HUES64 (cell line): ENCODE measurements around the gene SLIT1.

Source experiments
- H3K27ac ChIP-seq: 2 replicates; pipeline ENCODE4 v1.7.0; 2013; ENCODE audit warnings: low read depth, low read length, inconsistent platforms
- H3K27me3 ChIP-seq: 2 replicates; pipeline ENCODE4 v1.6.1; 2013; ENCODE audit warnings: mild to moderate bottlenecking, low read length; ENCODE audit not compliant: insufficient read depth
- H3K36me3 ChIP-seq: 2 replicates; pipeline ENCODE4 v1.6.1; 2013; ENCODE audit warnings: mild to moderate bottlenecking, low read length; ENCODE audit not compliant: insufficient read depth
- H3K4me1 ChIP-seq: 2 replicates; pipeline ENCODE4 v1.6.1; 2013; ENCODE audit warnings: mild to moderate bottlenecking, low read length, moderate library complexity; ENCODE audit not compliant: insufficient read depth
- H3K4me3 ChIP-seq: 2 replicates; pipeline ENCODE4 v1.5.1; 2013; ENCODE audit warnings: mild to moderate bottlenecking, low read length, moderate library complexity
- H3K9ac ChIP-seq: 2 replicates; pipeline ENCODE4 v1.6.1; 2013; ENCODE audit warnings: mild to moderate bottlenecking, low read depth, low read length
- H3K9me3 ChIP-seq: 2 replicates; pipeline ENCODE4 v1.6.1; 2013; ENCODE audit warnings: low read depth, low read length; ENCODE audit not compliant: insufficient read depth
- WGBS: fragments of 150-250, 120-280 bp; methylation state at CpG from one replicate; pipeline ENCODE4 v1.1.7; 2013; ENCODE audit warnings: missing lambda C conversion rate; 5-methylcytosine and 5-hydroxymethylcytosine counted together

The SLIT1 gene

DNA sequence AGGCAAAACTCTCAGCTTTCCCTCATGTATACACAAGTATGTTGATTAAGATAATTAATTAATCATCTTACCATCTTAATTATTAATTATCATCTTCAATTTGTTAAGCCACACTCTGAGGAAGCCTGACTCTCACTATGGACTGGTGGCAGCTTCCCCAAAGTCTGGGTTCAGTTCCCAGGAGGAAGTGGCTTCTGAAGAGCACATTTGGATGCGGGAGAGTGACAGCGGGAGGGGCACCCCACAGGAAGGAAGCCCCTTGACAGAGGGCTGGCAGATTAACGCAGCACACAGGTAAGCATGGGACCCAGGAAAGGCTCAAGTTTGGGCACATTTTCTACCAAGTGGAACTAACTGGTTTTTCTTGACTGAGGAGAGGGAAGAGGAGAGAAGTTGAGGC, 13.4 kb upstream of the SLIT1 start:
- WGBS, result 70% methylated on average over 3 of the region's 3 CpGs
- Histone ChIP-seq H3K27ac (no peak overlapping the region), H3K9me3 (no peaks in the 10 kb centered on the region), H3K4me1 (0 out of 2 replicates have a peak, but pooled peaks cover 10% of the 10 kb centered on the region), H3K4me3 (no peak overlapping the region), H3K36me3 (no peaks in the 10 kb centered on the region), H3K27me3 (peaks cover 33% of the 10 kb centered on the region), H3K9ac (no peak overlapping the region)

- no peaks in the 10 kb centered on the region for H3K9me3 ChIP-seq
- 45% methylated on average over 5 of the region's 7 CpGs for WGBS
- peaks cover 36% of the 10 kb centered on the region for H3K27me3 ChIP-seq
Measured at GRCh38 chr10:97197030-97197500, 11.3 kb upstream of the SLIT1 start.

DNA sequence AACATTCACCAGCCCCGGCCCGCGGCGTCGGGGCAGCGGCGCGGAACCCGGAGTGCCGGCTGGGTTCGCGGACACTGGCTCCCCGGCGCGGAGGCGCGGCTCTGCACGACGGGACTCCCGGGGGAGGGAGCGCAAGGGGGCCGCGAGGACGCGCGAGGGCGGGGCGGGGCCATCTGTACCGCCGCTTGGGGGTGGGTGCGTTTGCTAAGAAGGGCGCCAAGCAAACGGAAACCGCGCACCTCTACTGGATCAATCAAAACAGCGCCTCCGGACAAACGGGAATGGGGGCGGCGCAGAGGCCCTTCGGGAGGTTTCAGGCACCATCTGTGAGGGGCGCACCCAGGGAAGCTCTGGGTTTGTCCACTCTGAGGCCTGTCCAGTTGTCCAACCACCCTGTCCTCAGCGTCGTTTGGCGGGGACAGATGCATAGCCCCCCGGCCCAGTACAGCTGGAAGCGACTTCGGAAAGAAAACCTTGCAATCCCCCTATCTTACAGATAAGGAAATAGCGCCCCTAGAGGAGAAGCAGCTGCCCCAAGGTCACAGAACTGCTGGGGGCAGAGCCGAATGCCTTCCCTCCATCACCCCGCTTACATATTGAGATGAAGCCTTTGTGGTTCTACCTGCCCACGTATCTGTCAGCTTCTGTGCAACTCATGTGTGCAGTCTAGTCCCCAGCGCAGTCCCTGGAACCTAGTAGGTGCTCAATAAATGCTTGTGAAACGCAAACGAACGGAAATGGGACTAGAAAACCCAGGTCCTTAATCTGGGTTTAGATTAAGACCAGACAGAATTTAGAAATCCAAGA, 10.7 kb upstream of the SLIT1 start:
- Histone ChIP-seq H3K27ac (no peak overlapping the region), H3K36me3 (no peaks in the 10 kb centered on the region), H3K4me3 (peak overlapping the region; percentile 71), H3K9ac (no peak overlapping the region), H3K27me3 (peaks cover 36% of the 10 kb centered on the region), H3K9me3 (no peaks in the 10 kb centered on the region), H3K4me1 (0 out of 2 replicates have a peak, but pooled peaks cover 10% of the 10 kb centered on the region)
- WGBS, result 3% methylated on average over 56 of the region's 56 CpGs

More at GRCh38 chr10:97197030-97197500, 11.3 kb upstream of the SLIT1 start:
- Histone ChIP-seq H3K27ac (no peak overlapping the region), H3K36me3 (no peaks in the 10 kb centered on the region), H3K9ac (no peak overlapping the region), H3K4me1 (0 out of 2 replicates have a peak, but pooled peaks cover 10% of the 10 kb centered on the region), H3K4me3 (peak overlapping the region; percentile 71)

GRCh38 chr10:97195706-97196222, 10.0 kb upstream of the SLIT1 start:
- peak overlapping the region; percentile 71 for H3K4me3 ChIP-seq
- no peaks in the 10 kb centered on the region for H3K36me3 ChIP-seq
- H3K27ac ChIP-seq, result no peak overlapping the region
- 16% methylated on average over 11 of the region's 11 CpGs for WGBS
- no peaks in the 10 kb centered on the region for H3K9me3 ChIP-seq
- H3K4me1 ChIP-seq, result 0 out of 2 replicates have a peak, but pooled peaks cover 10% of the 10 kb centered on the region
- H3K9ac ChIP-seq, result no peak overlapping the region
- peaks cover 36% of the 10 kb centered on the region for H3K27me3 ChIP-seq

DNA sequence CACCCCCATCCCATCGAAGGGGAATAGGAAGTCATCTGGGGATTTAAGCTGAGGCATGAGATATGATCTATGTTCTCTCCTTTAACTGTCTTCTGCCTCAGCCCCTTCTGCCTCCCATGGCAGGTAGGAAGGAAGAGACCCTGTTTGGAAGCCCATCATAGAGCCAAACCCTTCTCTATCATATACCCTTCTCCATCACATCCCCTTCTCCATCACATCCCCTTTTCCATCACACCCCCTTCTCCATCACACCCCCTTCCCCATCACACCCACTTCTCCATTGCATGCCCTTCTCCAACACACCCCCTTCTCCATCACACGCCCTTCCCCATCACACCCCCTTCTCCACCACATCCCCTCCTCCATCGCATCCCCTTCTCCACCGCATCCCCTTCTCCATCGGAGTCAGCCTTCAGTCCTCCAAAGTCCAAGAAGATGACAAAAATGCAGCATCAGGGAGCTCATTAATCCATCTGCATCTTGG, 7.2 kb upstream of the SLIT1 start:
- WGBS, result 96% methylated on average over 5 of the region's 5 CpGs
- Histone ChIP-seq H3K27ac (no peak overlapping the region), H3K4me1 (0 out of 2 replicates have a peak, but pooled peaks cover 10% of the 10 kb centered on the region), H3K27me3 (peaks cover 45% of the 10 kb centered on the region), H3K9ac (no peak overlapping the region), H3K9me3 (no peaks in the 10 kb centered on the region), H3K4me3 (no peak overlapping the region), H3K36me3 (no peaks in the 10 kb centered on the region)

- Histone ChIP-seq H3K27ac (no peak overlapping the region), H3K36me3 (no peaks in the 10 kb centered on the region), H3K9me3 (no peaks in the 10 kb centered on the region), H3K4me1 (no peaks in the 10 kb centered on the region), H3K9ac (no peak overlapping the region), H3K27me3 (peaks cover 46% of the 10 kb centered on the region), H3K4me3 (no peak overlapping the region)
- 94% methylated on average over 2 of the region's 2 CpGs for WGBS
Measured at GRCh38 chr10:97190450-97190849, 4.7 kb upstream of the SLIT1 start.

DNA sequence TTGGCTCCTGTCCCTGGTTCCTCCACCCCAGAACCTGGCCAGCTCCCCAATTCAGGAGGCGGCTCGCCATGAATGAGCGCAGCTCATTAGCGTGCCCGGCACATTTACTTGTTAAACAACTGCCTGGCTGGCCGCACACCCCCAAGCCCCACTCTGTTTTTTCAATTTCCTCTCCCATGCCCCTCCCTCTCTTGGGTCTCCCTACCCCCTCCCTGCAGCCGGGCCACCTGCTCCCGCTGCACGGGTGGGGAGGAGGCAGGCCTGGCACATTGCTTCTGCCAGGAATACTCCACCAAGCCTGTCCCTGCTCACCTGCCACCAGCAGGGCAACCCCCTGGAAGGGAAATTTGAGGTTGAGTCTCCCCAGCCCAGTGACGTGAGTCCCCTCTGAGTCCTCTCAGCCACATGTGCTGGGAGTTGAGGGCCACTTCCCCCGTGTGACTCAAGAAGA, 2.5 kb upstream of the SLIT1 start:
- WGBS, result 70% methylated on average over 11 of the region's 11 CpGs
- H3K9ac ChIP-seq, result no peak overlapping the region
- H3K27ac ChIP-seq, result no peak overlapping the region
- H3K4me1 ChIP-seq, result 0 out of 2 replicates have a peak, but pooled peaks cover 4% of the 10 kb centered on the region
- H3K27me3 ChIP-seq, result peaks cover 64% of the 10 kb centered on the region
- H3K36me3 ChIP-seq, result no peaks in the 10 kb centered on the region
- H3K9me3 ChIP-seq, result no peaks in the 10 kb centered on the region
- no peak overlapping the region for H3K4me3 ChIP-seq

DNA sequence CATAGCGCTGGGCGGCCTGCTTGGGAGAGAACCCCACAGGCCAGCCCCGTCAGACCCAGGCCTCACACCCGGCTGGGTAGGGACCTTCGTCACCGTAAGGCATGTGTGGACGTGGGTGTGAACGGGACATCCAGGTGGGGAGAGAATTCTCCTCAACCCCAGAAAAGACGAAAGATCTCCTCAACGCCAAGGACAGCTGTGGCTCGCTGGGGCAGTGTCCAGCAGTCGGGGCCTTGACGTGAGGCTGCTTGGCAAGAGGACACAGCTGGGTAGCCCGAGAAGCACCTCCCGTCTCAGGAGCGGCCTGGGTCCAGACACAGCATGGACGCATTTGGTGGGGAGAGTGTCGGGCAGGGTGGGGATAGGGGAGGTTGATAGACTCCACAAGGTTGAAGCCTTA, 1.2 kb upstream of the SLIT1 start:
- Histone ChIP-seq H3K4me1 (0 out of 2 replicates have a peak, but pooled peaks cover 4% of the 10 kb centered on the region), H3K27me3 (peaks cover 72% of the 10 kb centered on the region), H3K27ac (no peak overlapping the region), H3K4me3 (no peak overlapping the region), H3K9me3 (no peaks in the 10 kb centered on the region), H3K36me3 (no peaks in the 10 kb centered on the region), H3K9ac (no peak overlapping the region)
- WGBS, result 86% methylated on average over 18 of the region's 18 CpGs

- no peaks in the 10 kb centered on the region for H3K36me3 ChIP-seq
- H3K9ac ChIP-seq, result no peak overlapping the region
- peaks cover 83% of the 10 kb centered on the region for H3K27me3 ChIP-seq
- whole genome bisulfite sequencing, result 19% methylated on average over 17 of the region's 17 CpGs
- H3K9me3 ChIP-seq, result no peaks in the 10 kb centered on the region
- 0 out of 2 replicates have a peak, but pooled peaks cover 4% of the 10 kb centered on the region for H3K4me1 ChIP-seq
- H3K4me3 ChIP-seq, result peak overlapping the region; percentile 65
- H3K27ac ChIP-seq, result no peak overlapping the region
Measured at GRCh38 chr10:97184971-97185325, 811 bp downstream of the SLIT1 start.

GRCh38 chr10:97183314-97183713, 2.4 kb downstream of the SLIT1 start:
- H3K9ac ChIP-seq, result no peak overlapping the region
- 0 out of 2 replicates have a peak, but pooled peaks cover 4% of the 10 kb centered on the region for H3K4me1 ChIP-seq
- H3K27me3 ChIP-seq, result peaks cover 84% of the 10 kb centered on the region
- 95% methylated on average over 3 of the region's 3 CpGs for WGBS
- no peaks in the 10 kb centered on the region for H3K36me3 ChIP-seq
- H3K27ac ChIP-seq, result no peak overlapping the region
- H3K4me3 ChIP-seq, result no peak overlapping the region
- H3K9me3 ChIP-seq, result no peaks in the 10 kb centered on the region

GRCh38 chr10:97182288-97182990, 3.3 kb downstream of the SLIT1 start:
- 0 out of 2 replicates have a peak, but pooled peaks cover 4% of the 10 kb centered on the region for H3K4me1 ChIP-seq
- no peaks in the 10 kb centered on the region for H3K9me3 ChIP-seq
- H3K27me3 ChIP-seq, result peaks cover 80% of the 10 kb centered on the region
- H3K36me3 ChIP-seq, result no peaks in the 10 kb centered on the region
- H3K9ac ChIP-seq, result no peak overlapping the region
- no peak overlapping the region for H3K27ac ChIP-seq
- WGBS, result 91% methylated on average over 10 of the region's 10 CpGs
- no peak overlapping the region for H3K4me3 ChIP-seq
